ENCODE results near the gene CD109.

GRCh38 chr6:73830119-73830518 lies 134.1 kb downstream of the CD109 start:
- TF ChIP-seq CTCF (IDR thresholded peaks at IDR 0.05) (no peak), EP300 (IDR thresholded peaks at IDR 0.05) (no peak), POLR2A (IDR thresholded peaks at IDR 0.05) (no peak), POLR2AphosphoS5 (IDR thresholded peaks at IDR 0.05) (no peak)
